Ishikawa (cell line): ENCODE measurements around the gene LRRC56.

Experiments
- EP300 ChIP-seq: IDR thresholded peaks from 2 replicates; pipeline ENCODE4 v1.6.1; 2012; ENCODE audit warnings: borderline replicate concordance
- REST ChIP-seq: IDR thresholded peaks from 2 replicates; pipeline ENCODE4 v1.6.1; 2012; ENCODE audit warnings: low read depth, mild to moderate bottlenecking
- TEAD4 ChIP-seq: IDR thresholded peaks from 2 replicates; pipeline ENCODE4 v1.6.1; 2012
- YY1 ChIP-seq: IDR thresholded peaks from 2 replicates; pipeline ENCODE4 v1.6.1; 2012; ENCODE audit warnings: low read depth

- no peak for TF ChIP-seq EP300
- TF ChIP-seq TEAD4 = no peak
- no peak for TF ChIP-seq YY1
- no peak for TF ChIP-seq REST
Measured at GRCh38 chr11:603154-603553, 65.8 kb downstream of the LRRC56 start.
